GM12872 (cell line): ENCODE data around the gene TCF21.

Source experiments
- TF ChIP-seq, protein P1 (sequence below): IDR thresholded peaks from 3 replicates; pipeline ENCODE4 v1.5.1; 2011; ENCODE audit warnings: low read depth, mild to moderate bottlenecking, low read length, moderate library complexity; ENCODE audit not compliant: insufficient read depth

TCF21 gene

DNA sequence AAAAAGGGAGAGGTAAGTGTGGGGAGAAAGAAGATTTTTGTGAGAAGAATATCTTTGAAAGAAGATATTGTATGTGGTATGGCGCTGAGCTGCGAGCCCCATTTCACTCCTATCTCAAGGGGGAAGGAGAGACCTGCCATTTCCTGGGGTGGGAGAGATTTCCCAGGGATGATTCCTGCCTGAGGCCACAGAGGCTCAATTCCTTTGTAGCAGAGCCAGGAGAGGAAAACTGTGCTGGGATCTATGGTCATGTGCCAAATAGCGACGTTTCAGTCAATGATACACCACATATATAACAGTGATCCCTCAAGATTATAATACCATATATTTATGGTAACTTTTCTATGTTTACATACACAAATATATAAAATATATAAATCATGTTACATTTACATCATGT, 28.9 kb downstream of the TCF21 start:
- TF ChIP-seq, protein P1, sequence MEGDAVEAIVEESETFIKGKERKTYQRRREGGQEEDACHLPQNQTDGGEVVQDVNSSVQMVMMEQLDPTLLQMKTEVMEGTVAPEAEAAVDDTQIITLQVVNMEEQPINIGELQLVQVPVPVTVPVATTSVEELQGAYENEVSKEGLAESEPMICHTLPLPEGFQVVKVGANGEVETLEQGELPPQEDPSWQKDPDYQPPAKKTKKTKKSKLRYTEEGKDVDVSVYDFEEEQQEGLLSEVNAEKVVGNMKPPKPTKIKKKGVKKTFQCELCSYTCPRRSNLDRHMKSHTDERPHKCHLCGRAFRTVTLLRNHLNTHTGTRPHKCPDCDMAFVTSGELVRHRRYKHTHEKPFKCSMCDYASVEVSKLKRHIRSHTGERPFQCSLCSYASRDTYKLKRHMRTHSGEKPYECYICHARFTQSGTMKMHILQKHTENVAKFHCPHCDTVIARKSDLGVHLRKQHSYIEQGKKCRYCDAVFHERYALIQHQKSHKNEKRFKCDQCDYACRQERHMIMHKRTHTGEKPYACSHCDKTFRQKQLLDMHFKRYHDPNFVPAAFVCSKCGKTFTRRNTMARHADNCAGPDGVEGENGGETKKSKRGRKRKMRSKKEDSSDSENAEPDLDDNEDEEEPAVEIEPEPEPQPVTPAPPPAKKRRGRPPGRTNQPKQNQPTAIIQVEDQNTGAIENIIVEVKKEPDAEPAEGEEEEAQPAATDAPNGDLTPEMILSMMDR = no peak

DNA sequence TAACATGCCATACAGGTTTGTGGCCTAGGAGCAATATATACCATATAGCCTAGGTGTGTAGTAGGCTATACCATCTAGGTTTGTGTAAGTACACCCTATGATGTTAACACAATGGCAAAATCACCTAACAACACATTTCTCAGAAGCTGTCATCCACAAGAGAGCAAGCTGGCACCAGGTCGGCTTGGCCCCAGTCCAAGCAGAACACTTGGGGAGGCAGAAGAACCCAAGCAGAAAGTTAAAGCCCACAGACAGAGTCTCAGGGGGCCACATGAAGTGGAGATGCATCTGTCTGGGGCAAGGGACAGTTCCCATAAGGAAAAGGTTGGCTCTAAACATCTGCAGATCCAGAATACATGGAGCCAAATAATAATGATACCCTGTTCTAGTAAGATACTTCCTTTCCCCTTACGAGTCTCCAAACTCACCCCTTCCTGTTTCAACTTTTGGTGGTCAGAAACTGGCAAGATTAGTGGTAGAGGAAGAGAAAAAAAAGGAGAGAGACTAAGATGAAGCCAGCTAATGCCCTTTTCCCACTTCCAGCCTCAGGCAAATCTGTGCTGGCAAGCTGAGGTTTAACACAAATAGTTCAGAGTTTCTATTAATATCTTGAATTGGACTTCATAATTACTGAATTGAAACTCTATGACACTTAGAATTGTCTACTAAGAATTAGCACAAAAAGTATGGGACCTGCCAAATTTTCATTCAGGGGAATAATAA, 29.5 kb downstream of the TCF21 start:
- TF ChIP-seq, protein P1 = no peak

DNA sequence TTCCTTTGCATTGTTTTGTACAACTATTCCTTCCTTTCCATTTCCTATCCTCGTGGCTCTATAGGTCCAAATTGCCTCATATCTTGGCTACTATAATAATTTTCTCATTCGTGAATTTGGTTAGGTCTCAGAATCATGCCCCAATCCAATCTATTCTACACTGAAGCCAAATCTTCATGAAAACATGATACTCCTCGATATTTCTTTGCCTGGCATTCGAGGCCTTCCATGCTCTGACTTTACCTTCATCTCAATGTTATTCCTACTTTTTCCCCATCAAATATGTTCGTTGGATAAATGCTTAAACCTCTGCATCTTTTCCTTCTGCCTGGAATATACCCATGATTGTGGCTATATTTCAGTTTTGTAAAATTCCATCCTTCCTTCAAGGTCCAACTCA, 30.4 kb downstream of the TCF21 start:
- TF ChIP-seq, protein P1 = no peak

DNA sequence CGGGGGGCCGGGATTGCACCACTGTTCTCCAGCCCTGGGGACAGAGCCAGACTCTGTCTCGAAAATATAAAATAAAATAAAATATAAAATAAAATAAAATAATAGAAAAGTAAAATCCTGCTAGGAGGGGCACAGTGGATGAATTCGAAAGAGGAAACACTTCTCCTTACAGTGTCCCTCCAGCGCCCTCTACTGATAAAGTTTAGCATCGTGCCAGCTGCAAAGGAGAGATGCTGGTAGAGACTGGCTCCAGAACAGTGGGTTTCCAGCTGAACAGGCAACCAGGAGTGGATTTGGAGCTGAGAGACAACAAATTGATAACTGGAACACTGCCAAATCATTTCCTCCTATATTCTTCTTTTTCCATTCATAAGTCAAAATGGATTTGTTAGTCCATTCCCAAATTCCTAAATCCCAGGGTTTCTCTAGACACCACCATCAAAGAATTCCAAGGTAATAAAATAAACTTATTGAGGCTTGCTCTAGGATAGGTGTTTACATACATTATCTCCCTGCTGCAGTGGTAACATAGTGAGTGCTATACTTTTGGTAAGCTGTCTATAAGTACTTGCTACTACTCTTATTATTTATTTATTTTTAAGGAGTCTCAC, 32.4 kb downstream of the TCF21 start:
- TF ChIP-seq, protein P1 = peak; percentile 80

DNA sequence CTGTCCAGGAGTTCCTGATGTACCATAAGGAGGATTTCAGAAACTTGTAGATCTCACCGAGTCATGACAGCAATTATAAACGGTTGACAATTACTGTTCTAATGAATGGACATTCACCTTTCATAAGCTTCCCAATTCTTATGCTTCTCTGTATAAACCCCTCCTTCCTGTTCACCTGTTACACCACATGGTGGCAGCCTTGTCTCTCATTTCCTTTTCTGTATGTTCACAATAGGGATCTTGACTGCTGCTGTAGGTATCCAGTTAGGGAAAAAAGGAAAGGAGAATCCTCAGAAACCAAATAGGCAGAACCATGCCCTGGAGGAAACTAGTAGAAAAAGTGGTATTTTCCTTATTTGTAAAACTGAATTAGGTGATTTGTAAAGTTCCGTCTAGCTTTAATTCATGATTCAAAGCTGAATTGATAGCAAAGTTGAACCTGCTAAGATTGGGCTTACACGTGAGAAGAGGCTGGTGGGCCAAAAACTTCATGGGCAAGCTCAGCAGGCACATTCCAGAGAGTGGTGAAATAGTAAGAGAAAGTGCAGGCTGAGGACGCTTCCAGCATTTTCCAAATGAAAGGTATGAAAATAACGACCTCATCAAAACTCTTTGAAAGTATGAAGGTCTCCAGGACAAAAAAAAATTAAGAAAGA, 35.2 kb downstream of the TCF21 start:
- TF ChIP-seq, protein P1 = peak; percentile 74

DNA sequence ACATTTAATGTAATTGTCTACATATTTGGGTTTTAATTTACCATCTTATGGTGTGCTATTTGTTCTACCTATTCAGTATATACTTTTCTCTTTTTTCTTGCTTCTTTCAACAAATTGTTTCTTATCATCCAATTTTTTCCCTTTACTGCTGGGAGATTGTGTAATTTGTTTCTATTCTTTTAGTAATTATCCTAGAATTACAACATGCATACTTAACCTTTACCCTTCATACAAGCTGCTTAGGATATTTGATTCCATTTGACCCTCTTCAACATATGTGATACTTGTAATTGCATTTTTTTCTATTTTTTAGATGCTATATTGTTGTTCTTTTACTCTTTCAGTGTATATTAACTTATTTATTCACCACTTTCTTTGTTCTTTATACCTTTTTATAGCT, 49.0 kb downstream of the TCF21 start:
- TF ChIP-seq, protein P1 = no peak

DNA sequence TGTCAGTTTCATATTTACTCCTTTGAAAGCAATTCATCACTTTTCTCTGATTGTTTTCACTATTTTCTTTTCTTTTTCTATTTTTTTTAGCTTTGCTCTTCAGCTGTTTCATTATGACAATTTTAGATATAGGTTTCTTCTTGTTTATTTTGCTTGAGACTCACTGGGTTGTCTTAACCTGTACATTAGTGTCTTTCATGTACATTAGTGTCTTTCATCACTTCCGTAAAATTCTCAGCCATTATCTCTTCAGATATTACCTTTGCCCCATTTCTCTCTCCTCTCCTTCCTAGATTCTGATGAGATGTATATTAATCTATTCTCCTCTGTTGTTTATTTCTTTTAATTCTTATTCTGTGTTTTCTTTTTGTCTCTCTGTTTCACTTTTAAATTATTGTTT, 49.6 kb downstream of the TCF21 start:
- TF ChIP-seq, protein P1 = no peak
